HCT116 (cell line): Measurements from ENCODE around the gene CINP. TPM values are rescaled to one million over a fixed set of nuclear protein-coding genes. Genes with fewer than 3 reads are reported as not detected.

Source experiments
- ATAC-seq: fragments of 200-7000 bp; cut with Tn5 transposase; 2 replicates; pipeline ENCODE4 v1.9.1; 2020; ENCODE audit warnings: mild to moderate bottlenecking, moderate library complexity
- BruUV-seq: library from RNA; stranded (reverse); fragments of 400-500 nt; replicated peaks from 2 replicates; lab custom pipeline; 2021; lab: Mats Ljungman, UMichigan
- CTCF ChIA-PET: fragments of 300-600 bp; sonication (Branson Sonifier 250); formaldehyde crosslinking; loops from one replicate; lab custom pipeline; 2021; ENCODE audit warnings: antibody characterized with exemption; lab: Charles Lee
- POLR2A ChIA-PET: fragments of 300-600, 350-600 bp; sonication (Branson Sonifier 250); formaldehyde crosslinking; loops from one replicate; lab custom pipeline; 2021; ENCODE audit warnings: antibody characterized with exemption; lab: Charles Lee
- RAD21 ChIA-PET, 2 experiments: fragments of 300-600 bp; sonication (Branson Sonifier 250); formaldehyde crosslinking; loops; one replicate each; lab custom pipeline; 2023; ENCODE audit warnings: low total read pairs in 2 of 2; ENCODE audit not compliant: uncharacterized antibody in 2 of 2, unreplicated experiment in 2 of 2, low non-redundant PET in 1 of 2; lab: Charles Lee
- DNase-seq: peaks from one replicate; pipeline ENCODE4 v3.0.0-alpha.2; 2010; ENCODE audit warnings: low read depth, low spot score
- H2AFZ ChIP-seq: fragments of 200-600 bp; shearing (Covaris generic), sonication (generic); 2 replicates; pipeline ENCODE4 v1.6.1; 2017; ENCODE audit warnings: low read depth, mixed run types, mixed read lengths, antibody characterized with exemption, low read length; ENCODE audit not compliant: poor library complexity, severe bottlenecking
- H3K27ac ChIP-seq: 2 replicates; pipeline ENCODE4 v1.5.1; 2012; ENCODE audit warnings: low read depth, low read length
- H3K27me3 ChIP-seq: fragments of 200-600 bp; sonication (generic); 2 replicates; pipeline ENCODE4 v1.6.1; 2016; ENCODE audit warnings: mixed run types, low read length, mixed read lengths; ENCODE audit not compliant: insufficient read depth
- H3K36me3 ChIP-seq, 2 experiments: fragments of 200-500 bp in 1 of 2; fragments of 200-600 bp in 1 of 2; sonication (Bioruptor generic) in 1 of 2; sonication (generic) in 1 of 2; 2 replicates each; pipeline versions ENCODE4 v1.5.1 to v1.6.1; 2014 to 2016; ENCODE audit warnings: low read length in 2 of 2, inconsistent platforms in 1 of 2, mixed read lengths in 1 of 2, mixed run types in 1 of 2; ENCODE audit not compliant: insufficient read depth in 2 of 2, control insufficient read depth in 1 of 2
- H3K4me1 ChIP-seq, 2 experiments: fragments of 200-600 bp in 1 of 2; sonication (generic) in 1 of 2; 2 replicates each; pipeline versions ENCODE4 v1.5.1 to v1.6.1; 2012 to 2017; ENCODE audit warnings: low read length in 2 of 2, inconsistent platforms in 1 of 2, mild to moderate bottlenecking in 1 of 2, mixed read lengths in 1 of 2, mixed run types in 1 of 2, moderate library complexity in 1 of 2; ENCODE audit not compliant: insufficient read depth in 2 of 2, control insufficient read depth in 1 of 2
- H3K4me2 ChIP-seq: fragments of 200-600 bp; sonication (generic); 2 replicates; pipeline ENCODE4 v1.6.1; 2017; ENCODE audit warnings: mixed run types, low read length, mixed read lengths
- H3K4me3 ChIP-seq, 2 experiments: fragments of 200-600 bp in 1 of 2; sonication (generic) in 1 of 2; replicated peaks in 1 of 2; 2 replicates each; pipeline ENCODE4 v1.5.1; 2011 to 2016; ENCODE audit warnings: low read length in 2 of 2, control low read depth in 1 of 2, low read depth in 1 of 2, mild to moderate bottlenecking in 1 of 2, mixed read lengths in 1 of 2, mixed run types in 1 of 2
- H3K79me2 ChIP-seq: fragments of 200-600 bp; sonication (generic); 2 replicates; pipeline ENCODE4 v1.6.1; 2017; ENCODE audit warnings: mild to moderate bottlenecking, mixed run types, low read length, moderate library complexity, mixed read lengths; ENCODE audit not compliant: insufficient read depth
- H3K9ac ChIP-seq: fragments of 200-600 bp; sonication (generic); 2 replicates; pipeline ENCODE4 v1.6.1; 2016; ENCODE audit warnings: low read length, mixed read lengths
- H3K9me2 ChIP-seq: fragments of 200-600 bp; sonication (generic), shearing (Covaris generic); 2 replicates; pipeline ENCODE4 v1.6.1; 2017; ENCODE audit warnings: mixed run types, mild to moderate bottlenecking, moderate library complexity; ENCODE audit not compliant: insufficient read depth
- H3K9me3 ChIP-seq, 2 experiments: fragments of 200-500 bp in 1 of 2; fragments of 200-600 bp in 1 of 2; sonication (Bioruptor generic) in 1 of 2; sonication (generic) in 1 of 2; 2 replicates each; pipeline ENCODE4 v1.6.1; 2014 to 2017; ENCODE audit warnings: low read length in 2 of 2, mixed read lengths in 2 of 2, inconsistent platforms in 1 of 2, low read depth in 1 of 2, mild to moderate bottlenecking in 1 of 2, mixed run types in 1 of 2, moderate library complexity in 1 of 2; ENCODE audit not compliant: control insufficient read depth in 1 of 2, insufficient read depth in 1 of 2
- H4K20me1 ChIP-seq: fragments of 200-600 bp; sonication (generic), shearing (Covaris generic); 2 replicates; pipeline ENCODE4 v1.6.1; 2017; ENCODE audit warnings: mixed run types, mild to moderate bottlenecking, moderate library complexity; ENCODE audit not compliant: insufficient read depth
- CEBPB ChIP-seq: IDR thresholded peaks from 2 replicates; pipeline ENCODE4 v1.6.1; 2012; ENCODE audit warnings: low read depth
- EGR1 ChIP-seq: IDR thresholded peaks from 2 replicates; pipeline ENCODE4 v1.6.1; 2012; ENCODE audit warnings: low read depth
- FOSL1 ChIP-seq: IDR thresholded peaks from 2 replicates; pipeline ENCODE4 v1.6.1; 2012; ENCODE audit warnings: low read depth
- POLR2A ChIP-seq: IDR thresholded peaks from 2 replicates; pipeline ENCODE4 v1.7.0; 2011; ENCODE audit warnings: borderline replicate concordance; ENCODE audit not compliant: insufficient read depth, insufficient read length; ENCODE audit errors: extremely low read depth
- POLR2AphosphoS5 ChIP-seq: IDR thresholded peaks from 2 replicates; pipeline ENCODE4 v1.6.1; 2011; ENCODE audit warnings: mild to moderate bottlenecking, low read depth, low read length, moderate library complexity
- RAD21 ChIP-seq: IDR thresholded peaks from 2 replicates; pipeline ENCODE4 v1.6.1; 2012; ENCODE audit warnings: low read depth, mild to moderate bottlenecking
- SIN3A ChIP-seq: IDR thresholded peaks from 2 replicates; pipeline ENCODE4 v1.6.1; 2012; ENCODE audit warnings: low read depth
- YY1 ChIP-seq: IDR thresholded peaks from 2 replicates; pipeline ENCODE4 v1.6.1; 2011; ENCODE audit warnings: low read length, low read depth, moderate library complexity, mild to moderate bottlenecking; ENCODE audit not compliant: insufficient replicate concordance; ENCODE audit errors: extremely low read depth
- ZNF274 ChIP-seq: fragments of 200-500 bp; sonication (Bioruptor generic); IDR thresholded peaks from 2 replicates; pipeline ENCODE4 v1.6.1; 2014; ENCODE audit warnings: mild to moderate bottlenecking, low read depth, low read length, inconsistent platforms
- intact Hi-C: fragments of 100-400 bp; cut with micrococcal nuclease; formaldehyde crosslinking; loops from 2 replicates; pipeline ENCODE4 v1.10.0; 2022
- total RNA-seq: library from RNA; stranded (reverse); gene quantifications from one replicate; pipeline ENCODE4 v1.2.1, GENCODE V29; 2021; ENCODE audit not compliant: unreplicated experiment
- TF ChIP-seq, protein P1 (sequence below): IDR thresholded peaks from 2 replicates; pipeline ENCODE4 v1.6.1; 2012; ENCODE audit warnings: low read depth
- TF ChIP-seq, protein P2 (sequence below): IDR thresholded peaks from 2 replicates; pipeline ENCODE4 v1.6.1; 2011; ENCODE audit warnings: mild to moderate bottlenecking, low read length, moderate library complexity; ENCODE audit not compliant: insufficient replicate concordance; ENCODE audit errors: extremely low read depth

Gene CINP
- total RNA-seq, 1 experiment from 2014 or later: 49.1 TPM

DNA sequence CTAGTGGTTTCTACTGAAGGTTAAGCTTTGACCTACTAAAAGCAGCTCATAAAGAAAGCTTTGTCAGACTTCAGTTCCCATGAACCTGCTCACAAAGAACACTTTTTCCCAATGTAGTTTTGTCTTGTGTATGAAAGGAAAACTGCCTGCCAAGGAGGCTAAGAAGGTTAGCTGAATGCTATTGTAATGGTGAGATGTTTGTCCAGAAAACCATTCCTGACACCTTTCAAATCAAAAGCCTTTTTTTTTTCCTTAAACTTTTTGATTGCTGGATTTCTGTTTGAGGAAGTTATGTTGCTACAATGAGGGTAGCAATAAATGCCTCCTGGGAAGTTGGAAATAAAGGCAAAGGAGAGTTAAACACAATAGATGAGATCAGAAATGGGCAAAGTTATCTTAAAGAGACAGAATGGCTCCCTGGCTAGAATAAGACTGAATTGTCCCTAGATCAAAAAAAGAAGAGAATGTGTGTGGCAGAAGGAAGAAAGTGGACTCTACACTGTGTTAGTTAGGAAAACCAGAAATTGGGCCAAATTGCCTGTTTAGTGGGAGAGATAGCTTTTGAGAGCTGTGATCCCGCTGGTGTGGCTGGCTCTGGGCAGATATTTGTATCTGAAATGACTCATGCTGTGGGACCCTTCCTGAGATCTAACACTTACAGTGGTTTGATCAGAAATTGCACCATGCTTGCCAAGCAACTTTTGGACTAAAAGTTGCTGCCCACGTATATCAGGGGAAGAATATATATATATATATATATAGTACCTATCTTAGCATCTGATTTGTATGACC, 27.6 kb upstream of the CINP start:
- no peak for DNase-seq

GRCh38 chr14:102389246-102389645, 26.6 kb upstream of the CINP start:
- ChIA-PET RAD21 (no interaction called here), CTCF (no interaction called here), POLR2A (no interaction called here)
- intact Hi-C loops: no loop called here
- H3K9ac ChIP-seq: no peak overlapping the region
- BruUV-seq: no TSS peak
- H3K27ac ChIP-seq: no peak overlapping the region
- H3K4me2 ChIP-seq: no peak overlapping the region
- H3K27me3 ChIP-seq: no peaks in the 10 kb centered on the region
- no peak for ATAC-seq
- no peak for DNase-seq
- H3K9me2 ChIP-seq: no peaks in the 10 kb centered on the region
- no peaks in the 10 kb centered on the region for H3K4me1 ChIP-seq
- no peaks in the 10 kb centered on the region for H3K36me3 ChIP-seq
- H3K4me3 ChIP-seq: no peak overlapping the region
- H3K9me3 ChIP-seq: no peaks in the 10 kb centered on the region
- H4K20me1 ChIP-seq: no peaks in the 10 kb centered on the region
- H2AFZ ChIP-seq: no peak overlapping the region
- H3K79me2 ChIP-seq: no peaks in the 10 kb centered on the region
- TF ChIP-seq POLR2AphosphoS5 (no peak), POLR2A (no peak), ZNF274 (no peak), EGR1 (no peak), SIN3A (no peak), CEBPB (no peak), YY1 (no peak)
- TF ChIP-seq, protein P1, sequence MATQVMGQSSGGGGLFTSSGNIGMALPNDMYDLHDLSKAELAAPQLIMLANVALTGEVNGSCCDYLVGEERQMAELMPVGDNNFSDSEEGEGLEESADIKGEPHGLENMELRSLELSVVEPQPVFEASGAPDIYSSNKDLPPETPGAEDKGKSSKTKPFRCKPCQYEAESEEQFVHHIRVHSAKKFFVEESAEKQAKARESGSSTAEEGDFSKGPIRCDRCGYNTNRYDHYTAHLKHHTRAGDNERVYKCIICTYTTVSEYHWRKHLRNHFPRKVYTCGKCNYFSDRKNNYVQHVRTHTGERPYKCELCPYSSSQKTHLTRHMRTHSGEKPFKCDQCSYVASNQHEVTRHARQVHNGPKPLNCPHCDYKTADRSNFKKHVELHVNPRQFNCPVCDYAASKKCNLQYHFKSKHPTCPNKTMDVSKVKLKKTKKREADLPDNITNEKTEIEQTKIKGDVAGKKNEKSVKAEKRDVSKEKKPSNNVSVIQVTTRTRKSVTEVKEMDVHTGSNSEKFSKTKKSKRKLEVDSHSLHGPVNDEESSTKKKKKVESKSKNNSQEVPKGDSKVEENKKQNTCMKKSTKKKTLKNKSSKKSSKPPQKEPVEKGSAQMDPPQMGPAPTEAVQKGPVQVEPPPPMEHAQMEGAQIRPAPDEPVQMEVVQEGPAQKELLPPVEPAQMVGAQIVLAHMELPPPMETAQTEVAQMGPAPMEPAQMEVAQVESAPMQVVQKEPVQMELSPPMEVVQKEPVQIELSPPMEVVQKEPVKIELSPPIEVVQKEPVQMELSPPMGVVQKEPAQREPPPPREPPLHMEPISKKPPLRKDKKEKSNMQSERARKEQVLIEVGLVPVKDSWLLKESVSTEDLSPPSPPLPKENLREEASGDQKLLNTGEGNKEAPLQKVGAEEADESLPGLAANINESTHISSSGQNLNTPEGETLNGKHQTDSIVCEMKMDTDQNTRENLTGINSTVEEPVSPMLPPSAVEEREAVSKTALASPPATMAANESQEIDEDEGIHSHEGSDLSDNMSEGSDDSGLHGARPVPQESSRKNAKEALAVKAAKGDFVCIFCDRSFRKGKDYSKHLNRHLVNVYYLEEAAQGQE: no peak

More for the DNA sequence above, 27.6 kb upstream of the CINP start:
- no peaks in the 10 kb centered on the region for H3K36me3 ChIP-seq
- H3K9ac ChIP-seq: no peak overlapping the region
- H3K27ac ChIP-seq: no peak overlapping the region
- H3K4me2 ChIP-seq: no peak overlapping the region
- ChIA-PET CTCF (no interaction called here), RAD21 (no interaction called here), POLR2A (interaction anchor here (0.6 kb wide), 1 partner anchor 73 kb away, joined by 3 read pairs; no protein-coding TSS in a partner anchor)
- TF ChIP-seq, protein P2, sequence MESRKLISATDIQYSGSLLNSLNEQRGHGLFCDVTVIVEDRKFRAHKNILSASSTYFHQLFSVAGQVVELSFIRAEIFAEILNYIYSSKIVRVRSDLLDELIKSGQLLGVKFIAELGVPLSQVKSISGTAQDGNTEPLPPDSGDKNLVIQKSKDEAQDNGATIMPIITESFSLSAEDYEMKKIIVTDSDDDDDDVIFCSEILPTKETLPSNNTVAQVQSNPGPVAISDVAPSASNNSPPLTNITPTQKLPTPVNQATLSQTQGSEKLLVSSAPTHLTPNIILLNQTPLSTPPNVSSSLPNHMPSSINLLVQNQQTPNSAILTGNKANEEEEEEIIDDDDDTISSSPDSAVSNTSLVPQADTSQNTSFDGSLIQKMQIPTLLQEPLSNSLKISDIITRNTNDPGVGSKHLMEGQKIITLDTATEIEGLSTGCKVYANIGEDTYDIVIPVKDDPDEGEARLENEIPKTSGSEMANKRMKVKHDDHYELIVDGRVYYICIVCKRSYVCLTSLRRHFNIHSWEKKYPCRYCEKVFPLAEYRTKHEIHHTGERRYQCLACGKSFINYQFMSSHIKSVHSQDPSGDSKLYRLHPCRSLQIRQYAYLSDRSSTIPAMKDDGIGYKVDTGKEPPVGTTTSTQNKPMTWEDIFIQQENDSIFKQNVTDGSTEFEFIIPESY: no peak
- no peak for TF ChIP-seq RAD21
- peak; percentile 17; the same call in 1 of the 2 replicates for TF ChIP-seq FOSL1
- H3K79me2 ChIP-seq: no peaks in the 10 kb centered on the region
- ATAC-seq: no peak
- no peak overlapping the region for H2AFZ ChIP-seq
- no peak overlapping the region for H3K4me3 ChIP-seq
- BruUV-seq: no TSS peak
- intact Hi-C loops: no loop called here
- no peaks in the 10 kb centered on the region for H3K9me2 ChIP-seq
- no peaks in the 10 kb centered on the region for H3K9me3 ChIP-seq
- no peaks in the 10 kb centered on the region for H3K27me3 ChIP-seq
- no peaks in the 10 kb centered on the region for H3K4me1 ChIP-seq
- H4K20me1 ChIP-seq: no peaks in the 10 kb centered on the region
